GM23338 (cell line): ENCODE data around the gene CHST15. TPM values are rescaled to one million over a fixed set of nuclear protein-coding genes. Genes with fewer than 3 reads are reported as not detected.

Experiments
- ATAC-seq: fragments of 200-7000 bp; cut with Tn5 transposase; 3 replicates; pipeline ENCODE4 v1.9.1; 2020
- DNase-seq: peaks from one replicate; pipeline ENCODE4 v3.0.0-alpha.2; 2015; ENCODE audit warnings: low spot score
- H2AFZ ChIP-seq: fragments of 200-600 bp; sonication (generic); 2 replicates; pipeline ENCODE4 v1.8.0; 2016; ENCODE audit warnings: antibody characterized with exemption, mild to moderate bottlenecking, moderate library complexity
- H3F3A ChIP-seq: fragments of 200-600 bp; sonication (generic); replicated peaks from 2 replicates; pipeline ENCODE4 v1.8.0; 2017; ENCODE audit warnings: antibody characterized with exemption, mixed run types, low read depth
- H3K27ac ChIP-seq: fragments of 200-600 bp; sonication (generic); 2 replicates; pipeline ENCODE4 v1.6.1; 2016; ENCODE audit warnings: low read depth
- H3K27me3 ChIP-seq: fragments of 200-600 bp; sonication (generic); 2 replicates; pipeline ENCODE4 v1.8.0; 2016; ENCODE audit warnings: mild to moderate bottlenecking, mixed run types, moderate library complexity; ENCODE audit not compliant: insufficient read depth
- H3K36me3 ChIP-seq: fragments of 200-600 bp; sonication (generic); 2 replicates; pipeline ENCODE4 v1.8.0; 2016; ENCODE audit warnings: mild to moderate bottlenecking; ENCODE audit not compliant: insufficient read depth
- H3K4me1 ChIP-seq: fragments of 200-600 bp; sonication (generic); 2 replicates; pipeline ENCODE4 v1.8.0; 2016; ENCODE audit warnings: mild to moderate bottlenecking, moderate library complexity; ENCODE audit not compliant: insufficient read depth
- H3K4me2 ChIP-seq: fragments of 200-600 bp; sonication (generic); 2 replicates; pipeline ENCODE4 v1.7.1; 2017; ENCODE audit warnings: mixed run types
- H3K4me3 ChIP-seq: fragments of 200-600 bp; sonication (generic); 2 replicates; pipeline ENCODE4 v1.6.1; 2016; ENCODE audit warnings: mixed run types
- H3K79me2 ChIP-seq: fragments of 200-600 bp; sonication (generic); replicated peaks from 2 replicates; pipeline ENCODE4 v1.8.0; 2017; ENCODE audit warnings: mild to moderate bottlenecking; ENCODE audit not compliant: insufficient read depth
- H3K9me2 ChIP-seq: fragments of 200-600 bp; sonication (generic); 2 replicates; pipeline ENCODE4 v1.8.0; 2017; ENCODE audit not compliant: insufficient read depth
- H4K20me1 ChIP-seq: fragments of 200-600 bp; sonication (generic); replicated peaks from 2 replicates; pipeline ENCODE4 v1.8.0; 2017; ENCODE audit warnings: mild to moderate bottlenecking; ENCODE audit not compliant: insufficient read depth
- H3K27ac Mint-ChIP-seq: 2 replicates; pipeline ENCODE4 v1.8.0; 2020; ENCODE audit warnings: inconsistent platforms, mild to moderate bottlenecking, moderate library complexity, mixed read lengths
- H3K27me3 Mint-ChIP-seq: 3 replicates; pipeline ENCODE4 v1.8.0; 2022; ENCODE audit warnings: low read depth, mild to moderate bottlenecking, moderate library complexity, mixed read lengths, inconsistent platforms; ENCODE audit not compliant: insufficient read depth, poor library complexity
- H3K36me3 Mint-ChIP-seq: 3 replicates; pipeline ENCODE4 v1.8.0; 2021; ENCODE audit warnings: low read depth, mild to moderate bottlenecking, inconsistent platforms, moderate library complexity, mixed read lengths
- H3K4me1 Mint-ChIP-seq: 3 replicates; pipeline ENCODE4 v1.8.0; 2020; ENCODE audit warnings: mild to moderate bottlenecking, inconsistent platforms, mixed read lengths
- H3K4me3 Mint-ChIP-seq: 3 replicates; pipeline ENCODE4 v1.8.0; 2021; ENCODE audit warnings: moderate library complexity, mild to moderate bottlenecking, inconsistent platforms, mixed read lengths
- H3K9me3 Mint-ChIP-seq: 3 replicates; pipeline ENCODE4 v1.8.0; 2020; ENCODE audit warnings: moderate library complexity, mild to moderate bottlenecking, inconsistent platforms, mixed read lengths
- CREB1 ChIP-seq: fragments of 250-450 bp; sonication (Bioruptor Pico); IDR thresholded peaks from 2 replicates; pipeline ENCODE4 v1.5.0; 2020; ENCODE audit warnings: low read depth, mild to moderate bottlenecking, moderate library complexity
- EZH2 ChIP-seq: fragments of 200-600 bp; sonication (generic); IDR thresholded peaks from one replicate; pipeline ENCODE4 v1.8.0; 2017; ENCODE audit warnings: antibody characterized with exemption, mild to moderate bottlenecking, low read depth; ENCODE audit not compliant: unreplicated experiment
- EZH2phosphoT487 ChIP-seq: fragments of 200-600 bp; sonication (generic); IDR thresholded peaks from one replicate; pipeline ENCODE4 v1.8.1; 2018; ENCODE audit warnings: antibody characterized with exemption; ENCODE audit not compliant: unreplicated experiment
- JUNB ChIP-seq: IDR thresholded peaks from one replicate; pipeline ENCODE4 v1.6.1; 2016; ENCODE audit warnings: antibody characterized with exemption; ENCODE audit not compliant: unreplicated experiment
- NANOG ChIP-seq: IDR thresholded peaks from 2 replicates; pipeline ENCODE4 v1.6.1; 2016; ENCODE audit warnings: antibody characterized with exemption, borderline replicate concordance
- STAT1 ChIP-seq: IDR thresholded peaks from one replicate; pipeline ENCODE4 v1.6.1; 2016; ENCODE audit warnings: antibody characterized with exemption; ENCODE audit not compliant: unreplicated experiment
- ZNF114 ChIP-seq: fragments of 250-450 bp; sonication (Bioruptor Pico); IDR thresholded peaks from 2 replicates; pipeline ENCODE4 v1.5.0; 2020; ENCODE audit warnings: mild to moderate bottlenecking, moderate library complexity
- ZNF331 ChIP-seq: fragments of 250-450 bp; sonication (Bioruptor Pico); IDR thresholded peaks from 2 replicates; pipeline ENCODE4 v1.5.0; 2020; ENCODE audit warnings: low read depth, mild to moderate bottlenecking, moderate library complexity
- long read RNA-seq: library from polyadenylated mRNA; unstranded; transcript quantifications from one replicate; pipeline ENCODE4 v2.0.0, GENCODE V29; 2020; ENCODE audit not compliant: unreplicated experiment
- polyA plus RNA-seq: library from polyadenylated mRNA; unstranded; fragments of >200 nt; fragmentation: Nextera tagmentation; extraction: Ambion mirVana; gene quantifications from 2 replicates; pipeline ENCODE4 v1.2.1, GENCODE V29; 2016
- total RNA-seq: library from RNA; depleted of rRNA; stranded (reverse); fragments of >200 nt; shearing (Covaris generic); gene quantifications from 2 replicates; pipeline ENCODE4 v1.2.3, GENCODE V29; 2014; rRNA removed
- TF ChIP-seq, protein P1 (sequence below): IDR thresholded peaks from one replicate; pipeline ENCODE4 v1.6.1; 2018; ENCODE audit warnings: antibody characterized with exemption; ENCODE audit not compliant: unreplicated experiment
- TF ChIP-seq, protein P2 (sequence below): fragments of 250-450 bp; sonication (Bioruptor Pico); IDR thresholded peaks from 2 replicates; pipeline ENCODE4 v1.5.0; 2020; ENCODE audit warnings: mild to moderate bottlenecking, moderate library complexity

The CHST15 gene, protein sequence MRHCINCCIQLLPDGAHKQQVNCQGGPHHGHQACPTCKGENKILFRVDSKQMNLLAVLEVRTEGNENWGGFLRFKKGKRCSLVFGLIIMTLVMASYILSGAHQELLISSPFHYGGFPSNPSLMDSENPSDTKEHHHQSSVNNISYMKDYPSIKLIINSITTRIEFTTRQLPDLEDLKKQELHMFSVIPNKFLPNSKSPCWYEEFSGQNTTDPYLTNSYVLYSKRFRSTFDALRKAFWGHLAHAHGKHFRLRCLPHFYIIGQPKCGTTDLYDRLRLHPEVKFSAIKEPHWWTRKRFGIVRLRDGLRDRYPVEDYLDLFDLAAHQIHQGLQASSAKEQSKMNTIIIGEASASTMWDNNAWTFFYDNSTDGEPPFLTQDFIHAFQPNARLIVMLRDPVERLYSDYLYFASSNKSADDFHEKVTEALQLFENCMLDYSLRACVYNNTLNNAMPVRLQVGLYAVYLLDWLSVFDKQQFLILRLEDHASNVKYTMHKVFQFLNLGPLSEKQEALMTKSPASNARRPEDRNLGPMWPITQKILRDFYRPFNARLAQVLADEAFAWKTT
- total RNA-seq (10.9 and 11.2 TPM in 2 replicates), polyA plus RNA-seq (2.6 and 2.7 TPM in 2 replicates)
- long read RNA-seq = 0 reads

DNA sequence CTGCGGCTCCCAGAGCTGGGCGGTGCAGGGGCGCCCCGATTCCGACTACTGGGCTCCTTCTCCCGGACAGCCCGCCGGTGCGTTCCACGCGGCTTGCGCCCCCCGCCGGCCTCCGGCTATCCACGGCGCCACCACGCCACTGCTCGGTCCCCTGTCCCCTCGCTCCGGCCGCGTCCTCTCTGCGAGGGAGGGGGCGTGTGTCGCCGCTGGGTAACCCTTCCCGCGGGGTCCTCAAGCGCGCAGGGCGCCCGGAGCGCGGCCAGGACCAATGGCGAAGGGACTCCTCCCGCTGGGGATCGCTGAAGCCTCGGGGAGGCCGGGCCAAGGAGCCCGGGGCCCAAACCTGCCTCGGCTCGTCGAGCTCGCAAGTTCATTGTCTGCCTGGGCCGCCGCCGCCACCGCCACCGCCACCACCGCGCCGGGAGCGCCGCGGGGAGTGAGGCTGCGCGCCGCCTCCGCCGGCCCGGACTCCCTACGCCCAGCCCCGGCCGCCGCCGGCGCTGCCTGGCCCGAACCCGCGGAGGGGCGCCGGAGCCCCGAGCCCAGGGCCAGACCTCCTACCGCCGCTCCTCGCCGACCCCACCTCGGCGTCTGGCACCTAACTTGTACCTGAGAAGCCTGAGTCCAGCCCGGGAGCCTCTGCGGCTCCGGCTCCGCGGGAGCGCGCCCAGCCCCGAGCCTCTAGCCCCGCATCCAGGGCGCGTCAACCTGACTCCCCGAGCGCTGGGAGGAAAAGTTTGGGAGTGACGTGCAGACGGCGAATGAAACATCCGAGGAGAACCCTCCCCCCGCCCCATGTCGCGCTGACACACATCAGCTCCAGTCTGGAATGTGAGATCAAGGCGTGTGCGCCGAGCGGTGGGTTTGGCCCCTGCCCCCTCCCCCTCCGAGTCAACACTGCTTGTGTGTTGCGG, at the start of gene CHST15:
CHST15 (minus strand) TSS at position 739 of the 914 bp plus-strand sequence. CDS start 47,386 bp downstream, outside the sequence.
- H3K79me2 ChIP-seq = peaks cover 18% of the 10 kb centered on the region
- peaks cover 27% of the 10 kb centered on the region for H3K4me1 Mint-ChIP-seq
- H3K4me1 ChIP-seq = peaks cover 14% of the 10 kb centered on the region
- H3K36me3 Mint-ChIP-seq = peaks cover 3% of the 10 kb centered on the region; the same call in 1 of the 3 replicates
- H3K4me2 ChIP-seq = peak within 1 kb of the TSS; percentile 98
- DNase-seq (peak; percentile 85), ATAC-seq (peak; percentile 33)
- TF ChIP-seq STAT1 (no peak), NANOG (no peak), ZNF114 (no peak), EZH2phosphoT487 (no peak), EZH2 (peak; percentile 1), CREB1 (CRISPR knock-in tag) (peak; percentile 53; the same call in 1 of the 2 replicates), JUNB (no peak), ZNF331 (no peak)
- TF ChIP-seq, protein P1, sequence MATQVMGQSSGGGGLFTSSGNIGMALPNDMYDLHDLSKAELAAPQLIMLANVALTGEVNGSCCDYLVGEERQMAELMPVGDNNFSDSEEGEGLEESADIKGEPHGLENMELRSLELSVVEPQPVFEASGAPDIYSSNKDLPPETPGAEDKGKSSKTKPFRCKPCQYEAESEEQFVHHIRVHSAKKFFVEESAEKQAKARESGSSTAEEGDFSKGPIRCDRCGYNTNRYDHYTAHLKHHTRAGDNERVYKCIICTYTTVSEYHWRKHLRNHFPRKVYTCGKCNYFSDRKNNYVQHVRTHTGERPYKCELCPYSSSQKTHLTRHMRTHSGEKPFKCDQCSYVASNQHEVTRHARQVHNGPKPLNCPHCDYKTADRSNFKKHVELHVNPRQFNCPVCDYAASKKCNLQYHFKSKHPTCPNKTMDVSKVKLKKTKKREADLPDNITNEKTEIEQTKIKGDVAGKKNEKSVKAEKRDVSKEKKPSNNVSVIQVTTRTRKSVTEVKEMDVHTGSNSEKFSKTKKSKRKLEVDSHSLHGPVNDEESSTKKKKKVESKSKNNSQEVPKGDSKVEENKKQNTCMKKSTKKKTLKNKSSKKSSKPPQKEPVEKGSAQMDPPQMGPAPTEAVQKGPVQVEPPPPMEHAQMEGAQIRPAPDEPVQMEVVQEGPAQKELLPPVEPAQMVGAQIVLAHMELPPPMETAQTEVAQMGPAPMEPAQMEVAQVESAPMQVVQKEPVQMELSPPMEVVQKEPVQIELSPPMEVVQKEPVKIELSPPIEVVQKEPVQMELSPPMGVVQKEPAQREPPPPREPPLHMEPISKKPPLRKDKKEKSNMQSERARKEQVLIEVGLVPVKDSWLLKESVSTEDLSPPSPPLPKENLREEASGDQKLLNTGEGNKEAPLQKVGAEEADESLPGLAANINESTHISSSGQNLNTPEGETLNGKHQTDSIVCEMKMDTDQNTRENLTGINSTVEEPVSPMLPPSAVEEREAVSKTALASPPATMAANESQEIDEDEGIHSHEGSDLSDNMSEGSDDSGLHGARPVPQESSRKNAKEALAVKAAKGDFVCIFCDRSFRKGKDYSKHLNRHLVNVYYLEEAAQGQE = no peak
- TF ChIP-seq, protein P2, sequence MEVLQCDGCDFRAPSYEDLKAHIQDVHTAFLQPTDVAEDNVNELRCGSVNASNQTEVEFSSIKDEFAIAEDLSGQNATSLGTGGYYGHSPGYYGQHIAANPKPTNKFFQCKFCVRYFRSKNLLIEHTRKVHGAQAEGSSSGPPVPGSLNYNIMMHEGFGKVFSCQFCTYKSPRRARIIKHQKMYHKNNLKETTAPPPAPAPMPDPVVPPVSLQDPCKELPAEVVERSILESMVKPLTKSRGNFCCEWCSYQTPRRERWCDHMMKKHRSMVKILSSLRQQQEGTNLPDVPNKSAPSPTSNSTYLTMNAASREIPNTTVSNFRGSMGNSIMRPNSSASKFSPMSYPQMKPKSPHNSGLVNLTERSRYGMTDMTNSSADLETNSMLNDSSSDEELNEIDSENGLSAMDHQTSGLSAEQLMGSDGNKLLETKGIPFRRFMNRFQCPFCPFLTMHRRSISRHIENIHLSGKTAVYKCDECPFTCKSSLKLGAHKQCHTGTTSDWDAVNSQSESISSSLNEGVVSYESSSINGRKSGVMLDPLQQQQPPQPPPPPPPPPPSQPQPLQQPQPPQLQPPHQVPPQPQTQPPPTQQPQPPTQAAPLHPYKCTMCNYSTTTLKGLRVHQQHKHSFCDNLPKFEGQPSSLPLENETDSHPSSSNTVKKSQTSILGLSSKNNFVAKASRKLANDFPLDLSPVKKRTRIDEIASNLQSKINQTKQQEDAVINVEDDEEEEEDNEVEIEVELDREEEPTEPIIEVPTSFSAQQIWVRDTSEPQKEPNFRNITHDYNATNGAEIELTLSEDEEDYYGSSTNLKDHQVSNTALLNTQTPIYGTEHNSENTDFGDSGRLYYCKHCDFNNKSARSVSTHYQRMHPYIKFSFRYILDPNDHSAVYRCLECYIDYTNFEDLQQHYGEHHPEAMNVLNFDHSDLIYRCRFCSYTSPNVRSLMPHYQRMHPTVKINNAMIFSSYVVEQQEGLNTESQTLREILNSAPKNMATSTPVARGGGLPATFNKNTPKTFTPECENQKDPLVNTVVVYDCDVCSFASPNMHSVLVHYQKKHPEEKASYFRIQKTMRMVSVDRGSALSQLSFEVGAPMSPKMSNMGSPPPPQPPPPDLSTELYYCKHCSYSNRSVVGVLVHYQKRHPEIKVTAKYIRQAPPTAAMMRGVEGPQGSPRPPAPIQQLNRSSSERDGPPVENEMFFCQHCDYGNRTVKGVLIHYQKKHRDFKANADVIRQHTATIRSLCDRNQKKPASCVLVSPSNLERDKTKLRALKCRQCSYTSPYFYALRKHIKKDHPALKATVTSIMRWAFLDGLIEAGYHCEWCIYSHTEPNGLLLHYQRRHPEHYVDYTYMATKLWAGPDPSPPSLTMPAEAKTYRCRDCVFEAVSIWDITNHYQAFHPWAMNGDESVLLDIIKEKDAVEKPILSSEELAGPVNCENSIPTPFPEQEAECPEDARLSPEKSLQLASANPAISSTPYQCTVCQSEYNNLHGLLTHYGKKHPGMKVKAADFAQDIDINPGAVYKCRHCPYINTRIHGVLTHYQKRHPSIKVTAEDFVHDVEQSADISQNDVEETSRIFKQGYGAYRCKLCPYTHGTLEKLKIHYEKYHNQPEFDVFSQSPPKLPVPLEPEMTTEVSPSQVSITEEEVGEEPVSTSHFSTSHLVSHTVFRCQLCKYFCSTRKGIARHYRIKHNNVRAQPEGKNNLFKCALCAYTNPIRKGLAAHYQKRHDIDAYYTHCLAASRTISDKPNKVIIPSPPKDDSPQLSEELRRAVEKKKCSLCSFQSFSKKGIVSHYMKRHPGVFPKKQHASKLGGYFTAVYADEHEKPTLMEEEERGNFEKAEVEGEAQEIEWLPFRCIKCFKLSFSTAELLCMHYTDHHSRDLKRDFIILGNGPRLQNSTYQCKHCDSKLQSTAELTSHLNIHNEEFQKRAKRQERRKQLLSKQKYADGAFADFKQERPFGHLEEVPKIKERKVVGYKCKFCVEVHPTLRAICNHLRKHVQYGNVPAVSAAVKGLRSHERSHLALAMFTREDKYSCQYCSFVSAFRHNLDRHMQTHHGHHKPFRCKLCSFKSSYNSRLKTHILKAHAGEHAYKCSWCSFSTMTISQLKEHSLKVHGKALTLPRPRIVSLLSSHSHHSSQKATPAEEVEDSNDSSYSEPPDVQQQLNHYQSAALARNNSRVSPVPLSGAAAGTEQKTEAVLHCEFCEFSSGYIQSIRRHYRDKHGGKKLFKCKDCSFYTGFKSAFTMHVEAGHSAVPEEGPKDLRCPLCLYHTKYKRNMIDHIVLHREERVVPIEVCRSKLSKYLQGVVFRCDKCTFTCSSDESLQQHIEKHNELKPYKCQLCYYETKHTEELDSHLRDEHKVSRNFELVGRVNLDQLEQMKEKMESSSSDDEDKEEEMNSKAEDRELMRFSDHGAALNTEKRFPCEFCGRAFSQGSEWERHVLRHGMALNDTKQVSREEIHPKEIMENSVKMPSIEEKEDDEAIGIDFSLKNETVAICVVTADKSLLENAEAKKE = no peak
- H2AFZ ChIP-seq = peak within 1 kb of the TSS; percentile 98
- H3F3A ChIP-seq = peaks cover 10% of the 10 kb centered on the region; the same call in 1 of the 2 replicates
- peak within 1 kb of the TSS; percentile 85 for H3K4me3 ChIP-seq
- H3K9me2 ChIP-seq = no peaks in the 10 kb centered on the region
- peaks cover 7% of the 10 kb centered on the region; the same call in 1 of the 2 replicates for H4K20me1 ChIP-seq
- peaks cover 7% of the 10 kb centered on the region; the same call in 1 of the 3 replicates for H3K9me3 Mint-ChIP-seq
- H3K27ac Mint-ChIP-seq = no peak within 1 kb of the TSS
- peaks cover 49% of the 10 kb centered on the region for H3K27me3 ChIP-seq
- H3K36me3 ChIP-seq = no peaks in the 10 kb centered on the region
- peak within 1 kb of the TSS; percentile 86 for H3K4me3 Mint-ChIP-seq
- peaks cover 48% of the 10 kb centered on the region for H3K27me3 Mint-ChIP-seq
- H3K27ac ChIP-seq = no peak within 1 kb of the TSS
